Renal cortex interstitium (tissue), 11 donors: Measurements from ENCODE around the gene RNF222. TPM values are rescaled to one million over a fixed set of nuclear protein-coding genes. Genes with fewer than 3 reads are reported as not detected.
"Not testable (repeated sequence)": the region's sequence is repeated elsewhere in the genome, so short reads cannot be mapped to it uniquely, and the experiment has no call there.

Experiments used
- DNase-seq, 11 donors: peaks; one replicate each; pipeline ENCODE4 v3.0.0-alpha.2; 2013; ENCODE audit warnings: low read depth in 9 of 11, low spot score in 4 of 11; ENCODE audit errors: extremely low read depth in 1 of 11
- polyA plus RNA-seq, 3 donors: library from polyadenylated mRNA; unstranded; fragments of 120-200 nt; gene quantifications; one replicate each; pipeline ENCODE4 v1.2.1, GENCODE V29; 2013; ENCODE audit not compliant: insufficient read length in 3 of 3

The RNF222 gene
- polyA plus RNA-seq, 3 donors, result 0.07 to 0.20 TPM; not detected in 1

DNA sequence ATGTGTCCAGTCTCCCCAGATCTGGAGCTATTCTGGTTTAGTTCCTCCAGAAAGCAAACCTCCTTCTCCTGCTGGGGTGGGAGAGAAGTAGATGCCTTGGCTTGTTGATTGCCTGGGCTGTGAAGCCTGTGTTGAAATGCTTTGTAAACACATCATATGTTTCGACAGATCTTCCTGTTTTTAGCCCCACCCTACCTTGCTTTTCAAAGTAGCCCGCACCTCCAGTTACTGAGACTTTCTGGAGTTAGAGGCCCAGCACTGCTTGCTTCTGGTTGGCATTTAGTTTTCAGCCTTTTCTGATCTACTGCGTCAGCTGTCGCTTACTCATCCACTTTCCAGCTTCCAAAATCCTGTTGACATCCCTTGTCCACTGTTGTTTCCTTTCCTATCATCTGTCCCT is 20.2 kb upstream of the RNF222 start:
- DNase-seq, result no peak

- no peak for DNase-seq
Measured at GRCh38 chr17:8413938-8414337, 16.3 kb upstream of the RNF222 start.

DNA sequence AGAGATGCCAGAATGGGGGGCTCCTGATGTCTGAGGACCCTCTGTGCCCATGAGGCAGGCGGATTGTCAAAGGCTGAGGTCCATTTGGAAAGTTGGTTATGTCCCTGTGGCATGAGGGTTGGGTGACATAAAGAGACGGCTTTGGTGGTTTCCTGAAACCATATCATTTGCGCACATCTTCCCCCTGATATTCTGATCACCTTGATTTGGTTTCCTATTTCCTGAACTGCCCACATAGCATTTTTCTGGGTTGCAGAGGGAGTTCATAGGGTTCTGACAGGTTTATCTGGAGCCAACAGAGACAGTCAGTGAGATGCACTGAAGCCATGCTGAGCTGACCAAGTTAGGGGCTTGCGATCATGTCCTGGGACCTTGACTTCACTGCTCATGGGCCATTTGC is 15.7 kb upstream of the RNF222 start:
- DNase-seq, result no peak

DNA sequence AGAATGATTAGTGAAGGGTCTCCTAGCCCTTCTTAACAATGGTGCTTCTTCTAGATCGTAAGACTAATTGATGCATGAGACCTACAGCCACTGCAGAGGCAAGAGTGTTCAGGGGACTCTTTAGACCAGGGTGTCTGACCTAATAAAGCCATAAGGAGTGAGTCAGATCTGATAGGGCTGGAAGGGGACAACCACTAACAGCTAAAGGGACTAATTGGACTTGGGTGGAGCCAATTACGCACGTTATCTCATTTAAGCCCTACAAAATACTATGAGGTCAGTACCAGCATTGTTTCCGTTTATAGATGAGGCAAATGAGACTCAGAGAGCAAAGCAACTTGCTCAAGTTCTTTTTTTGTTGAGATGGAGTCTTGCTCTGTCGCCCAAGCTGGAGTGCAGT is 14.5 kb upstream of the RNF222 start:
- DNase-seq, result no peak

- DNase-seq, result no peak
Measured at GRCh38 chr17:8410883-8411238, 13.2 kb upstream of the RNF222 start.

DNA sequence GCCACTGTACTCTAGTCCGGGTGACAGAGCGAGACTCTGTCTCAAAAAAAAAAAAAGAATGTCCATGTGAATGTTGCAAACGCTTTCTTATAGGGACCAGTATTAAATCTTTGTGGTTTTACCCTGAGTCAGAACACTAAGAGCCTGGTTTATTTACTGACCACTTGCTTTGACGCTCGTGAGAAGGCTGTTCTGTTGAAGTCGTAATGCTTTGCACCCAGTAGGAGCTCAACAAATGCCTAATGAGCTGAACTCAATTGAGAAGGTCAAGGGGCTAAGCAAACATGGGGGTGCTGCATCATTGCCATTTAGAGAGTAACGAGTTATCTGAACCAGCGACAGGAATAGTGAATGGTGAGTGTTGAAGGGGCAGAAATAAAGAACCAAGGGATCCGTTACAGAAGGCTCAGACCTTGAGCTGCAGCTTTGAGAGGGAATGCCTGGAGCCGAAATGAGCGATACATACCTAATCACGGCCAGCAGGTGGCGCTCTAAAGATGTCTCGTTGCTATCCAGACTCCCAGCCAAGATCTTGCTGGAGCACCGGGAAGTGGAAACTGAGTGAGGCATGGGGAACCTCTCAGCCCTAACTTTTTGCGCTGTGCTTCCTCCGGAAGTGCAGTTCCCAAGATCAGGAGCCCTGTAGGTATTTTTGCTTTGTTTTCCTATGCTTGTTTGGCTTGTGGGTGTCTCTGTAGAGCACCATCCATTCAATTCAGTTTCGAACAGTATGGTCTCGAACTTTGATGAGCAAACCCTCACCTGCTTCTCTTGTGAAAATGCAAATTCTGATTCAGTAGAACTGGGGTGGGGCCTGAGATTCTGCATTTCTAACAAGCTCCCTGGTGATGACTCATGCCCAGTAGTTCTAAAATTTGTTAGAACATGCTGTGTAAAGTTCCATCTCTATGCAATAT is 12.6 kb upstream of the RNF222 start:
- peak; percentile 77 to 91 (median 85) for DNase-seq

DNA sequence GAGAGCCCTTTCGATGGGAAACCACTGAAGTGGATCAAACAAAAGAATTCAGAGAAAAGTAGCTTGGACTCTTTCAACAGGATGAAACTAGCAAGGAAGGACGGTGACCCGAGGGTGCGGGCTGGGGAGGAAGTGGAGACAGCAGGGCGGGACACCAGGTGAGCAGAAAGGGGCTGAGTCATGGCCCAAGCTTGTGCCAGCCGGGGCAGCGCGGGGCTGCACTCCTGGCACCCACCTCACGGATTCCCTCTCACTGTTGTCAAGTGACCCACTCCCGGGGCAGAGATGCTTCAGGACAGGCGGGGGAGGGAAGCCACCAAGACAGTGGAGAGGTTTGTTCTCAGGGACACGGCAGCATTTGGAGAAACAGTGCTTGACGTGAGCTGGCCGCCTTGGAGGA is 10.7 kb upstream of the RNF222 start:
- no peak for DNase-seq

DNA sequence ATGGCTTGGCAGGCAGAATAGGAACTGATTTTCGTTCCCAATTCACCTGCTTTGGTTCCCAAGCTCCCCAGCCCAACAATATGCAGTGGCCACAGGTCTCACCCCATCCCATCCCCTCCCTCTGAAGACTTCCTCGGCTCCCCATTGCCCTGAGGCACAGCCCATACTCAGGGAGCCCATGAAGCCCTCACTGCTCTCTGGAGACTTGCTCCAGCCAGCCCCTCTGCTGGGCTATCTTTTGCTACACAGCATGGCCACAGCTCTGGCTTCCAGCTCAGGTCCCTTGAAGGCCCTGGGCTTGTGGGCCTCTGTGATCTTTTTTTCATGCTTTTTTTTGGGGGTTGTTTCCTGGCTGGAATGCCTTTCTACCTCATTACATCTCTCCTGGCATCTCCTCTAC is 8.5 kb upstream of the RNF222 start:
- no peak for DNase-seq

DNA sequence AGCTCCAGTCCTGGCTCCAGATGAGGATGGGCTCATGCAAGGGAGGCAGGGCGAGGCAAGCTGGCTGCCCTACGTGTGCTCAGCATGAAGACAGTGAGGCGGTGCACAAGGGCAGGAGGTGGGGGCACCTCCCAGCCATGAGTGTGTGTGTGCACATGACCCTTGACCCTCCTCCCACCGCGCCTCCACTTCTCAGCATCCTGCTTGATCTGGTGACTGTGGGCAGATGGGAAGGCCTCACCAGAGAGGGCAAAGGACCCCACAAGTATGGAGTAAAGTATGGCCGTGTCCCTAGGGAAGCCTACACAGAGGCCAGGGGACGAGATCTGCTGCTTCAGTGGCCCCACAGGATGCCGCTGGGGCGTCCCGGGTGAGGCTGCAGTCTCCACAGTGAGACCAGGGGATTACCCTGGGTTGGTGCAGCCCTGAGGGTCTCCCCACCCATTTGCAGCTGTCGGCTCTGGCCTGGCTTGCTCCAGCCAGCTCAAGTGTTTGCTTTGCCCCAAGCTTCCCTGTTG is 7.9 kb upstream of the RNF222 start:
- no peak for DNase-seq

DNA sequence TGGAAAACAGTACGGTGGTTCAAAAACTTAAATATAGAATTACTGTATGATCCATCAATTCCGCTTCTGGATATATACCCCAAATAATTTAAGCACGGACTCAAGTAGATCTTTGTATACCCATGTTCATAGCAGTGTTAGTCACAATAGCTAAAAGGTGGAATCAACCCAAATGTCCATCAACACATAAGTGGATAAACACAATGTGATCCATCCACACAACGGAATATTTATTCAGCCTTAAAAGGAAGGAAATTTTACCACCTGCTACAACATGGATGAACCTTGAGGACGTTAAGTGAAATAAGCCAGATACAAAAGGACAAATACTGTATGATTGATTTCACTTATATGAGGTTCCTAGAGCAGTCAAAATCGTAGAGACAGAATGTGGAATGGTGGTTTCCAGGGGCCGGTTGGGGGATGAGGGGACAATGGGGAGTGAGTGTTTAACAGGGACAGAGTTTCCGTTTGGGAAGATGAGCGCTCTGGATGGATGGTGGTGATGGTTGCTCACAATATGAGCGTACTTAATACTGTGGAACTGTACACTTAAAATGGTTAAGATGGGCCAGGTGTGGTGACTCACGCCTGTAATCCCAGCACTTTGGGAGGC is 5.4 kb upstream of the RNF222 start:
- DNase-seq, result no peak

GRCh38 chr17:8401107-8401506 is 3.5 kb upstream of the RNF222 start:
- DNase-seq, result no peak

DNA sequence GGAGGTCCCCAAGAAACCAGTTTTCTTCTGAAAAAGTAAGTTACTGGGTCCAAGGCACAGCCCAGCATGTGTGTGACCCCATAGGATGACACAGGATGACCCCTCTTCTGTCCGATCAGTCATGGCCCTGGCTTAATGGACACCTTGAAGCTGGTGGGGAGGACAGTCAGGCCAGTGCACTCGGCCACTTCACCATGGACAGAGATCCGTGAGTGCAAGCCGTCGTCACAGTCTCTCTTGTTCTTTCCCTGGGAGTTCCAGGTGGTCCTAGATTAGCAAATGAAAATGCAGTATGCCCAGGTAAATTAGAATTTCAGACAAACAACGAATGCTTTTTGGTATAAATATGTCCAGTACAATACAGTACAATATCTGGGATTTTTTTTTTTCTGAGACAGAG is 1.4 kb upstream of the RNF222 start:
- DNase-seq, result no peak

DNA sequence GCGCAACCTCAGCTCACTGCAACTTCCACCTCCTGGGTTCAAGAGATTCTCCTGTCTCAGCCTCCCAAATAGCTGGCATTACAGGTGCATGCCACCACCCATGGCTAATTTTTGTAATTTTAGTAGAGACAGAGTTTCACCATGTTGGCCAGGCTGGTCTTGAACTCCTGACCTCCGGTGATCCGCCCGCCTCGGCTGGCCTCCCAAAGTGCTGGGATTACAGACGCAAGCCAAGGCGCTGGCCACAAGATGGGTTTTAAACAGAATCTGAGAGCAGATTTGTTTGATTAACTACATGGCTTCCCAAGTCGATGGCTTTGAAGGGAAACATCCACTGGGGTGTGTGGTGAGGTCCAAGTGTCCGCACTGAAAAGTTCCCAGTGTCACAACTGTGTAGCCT is 3.1 kb downstream of the RNF222 start:
- DNase-seq, result not testable (repeated sequence)

GRCh38 chr17:8393470-8394231 is 4.0 kb downstream of the RNF222 start:
- no peak for DNase-seq

DNA sequence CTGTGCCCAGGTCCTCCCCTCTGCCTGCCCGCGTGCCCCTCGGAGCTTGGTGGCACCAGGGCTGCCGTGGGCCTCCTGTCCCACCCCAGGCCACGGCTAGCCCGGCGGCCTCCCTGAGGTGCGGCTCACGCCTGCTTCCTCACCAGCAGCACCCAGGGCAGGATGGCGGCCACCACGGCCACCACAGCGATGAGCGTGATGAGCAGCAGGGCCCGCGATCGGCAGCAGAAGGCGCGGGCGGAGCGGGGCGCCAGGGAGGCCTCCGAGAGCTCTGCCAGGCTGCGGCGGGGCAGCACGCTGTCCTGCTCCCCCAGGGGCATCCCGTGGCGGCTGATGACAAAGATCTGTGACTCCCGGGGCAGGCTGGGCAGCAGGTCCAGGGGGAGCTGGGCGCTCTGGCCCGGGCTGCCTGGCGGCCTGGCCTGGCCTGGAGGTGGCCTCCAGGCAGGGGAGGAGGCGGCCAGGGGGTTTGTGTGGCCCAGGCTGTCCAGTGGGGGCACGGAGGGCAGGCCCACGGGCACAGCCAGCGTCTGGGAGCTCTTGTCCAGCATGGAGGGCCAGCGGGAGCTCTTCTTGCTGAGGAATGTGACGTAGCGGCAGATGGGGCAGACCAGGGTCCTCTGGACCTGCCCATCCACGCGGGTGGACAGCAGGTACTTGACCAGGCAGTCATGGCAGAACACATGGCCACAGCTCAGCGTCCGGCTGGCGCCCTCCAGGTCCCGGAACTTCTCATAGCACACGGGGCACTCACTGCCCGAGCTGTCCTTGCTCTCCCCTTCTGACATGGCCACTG is 4.8 kb downstream of the RNF222 start:
- no peak for DNase-seq

DNA sequence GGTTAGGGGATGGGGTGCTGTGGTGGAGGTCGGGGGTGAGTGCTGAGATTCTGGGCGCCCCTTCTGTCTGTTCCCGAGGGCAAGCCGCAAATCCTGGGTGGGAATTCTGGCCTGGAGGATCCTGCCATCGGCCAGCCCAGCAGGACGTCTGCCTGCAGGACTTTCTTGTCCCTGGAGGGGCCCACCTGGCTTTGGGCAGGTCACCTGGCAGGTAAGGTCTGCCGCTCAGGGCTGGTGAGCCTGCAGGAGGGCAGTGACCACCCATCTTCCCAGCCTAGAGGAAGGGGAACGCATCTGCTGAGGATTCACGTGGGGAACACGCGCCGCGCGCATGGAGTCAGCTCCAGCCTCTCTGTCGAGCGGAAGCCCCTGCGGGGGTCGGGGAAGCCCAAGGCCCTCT is 5.4 kb downstream of the RNF222 start:
- no peak for DNase-seq

DNA sequence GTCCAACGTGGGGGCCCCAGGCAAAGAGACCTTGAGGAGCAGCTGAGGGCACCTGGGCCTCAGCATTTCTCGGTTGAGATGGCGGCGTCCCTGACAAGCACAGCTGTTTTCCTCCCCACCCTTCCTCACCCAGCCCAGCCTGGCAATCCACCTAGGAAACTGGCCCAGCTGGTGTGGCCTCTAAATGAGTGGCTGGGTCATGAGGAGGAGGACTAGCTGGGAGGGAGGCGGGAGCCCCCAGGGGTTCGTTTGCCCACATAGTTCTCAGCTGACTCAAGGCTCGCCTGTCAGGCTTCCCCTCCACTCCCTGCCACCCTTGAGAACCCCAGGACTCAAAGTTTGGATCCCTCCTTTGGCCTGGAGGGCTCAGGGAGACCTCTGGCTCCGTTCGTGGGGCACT is 5.9 kb downstream of the RNF222 start:
- no peak for DNase-seq

- DNase-seq, result no peak
Measured at GRCh38 chr17:8387914-8388651, 9.5 kb downstream of the RNF222 start.
